OCI-LY7 (cell line): ENCODE results near the gene XAF1. TPM values are rescaled to one million over a fixed set of nuclear protein-coding genes. Genes with fewer than 3 reads are reported as not detected.

Source experiments
- BruUV-seq: library from RNA; stranded (reverse); fragments of 400-500 nt; replicated peaks from 2 replicates; lab custom pipeline; 2021; lab: Mats Ljungman, UMichigan
- CTCF ChIA-PET: fragments of 300-600 bp; sonication (Branson Sonifier 250); formaldehyde crosslinking; loops from one replicate; lab custom pipeline; 2022; ENCODE audit warnings: antibody characterized with exemption; ENCODE audit not compliant: unreplicated experiment; lab: Charles Lee
- POLR2A ChIA-PET: fragments of 300-600 bp; sonication (Branson Sonifier 250); formaldehyde crosslinking; loops from one replicate; lab custom pipeline; 2022; ENCODE audit warnings: antibody characterized with exemption; lab: Charles Lee
- DNase-seq: peaks from one replicate; pipeline ENCODE4 v3.0.0-alpha.2; 2015; ENCODE audit warnings: low spot score
- H2AFZ ChIP-seq: fragments of 200-600 bp; sonication (generic), shearing (Covaris generic); 2 replicates; pipeline ENCODE4 v1.6.1; 2014; ENCODE audit warnings: mild to moderate bottlenecking, antibody characterized with exemption, low read length, moderate library complexity
- H3K27ac ChIP-seq: fragments of 200-600 bp; sonication (generic); 2 replicates; pipeline ENCODE4 v1.5.1; 2014; ENCODE audit warnings: mixed run types, low read depth, mild to moderate bottlenecking, moderate library complexity, low read length, inconsistent platforms; ENCODE audit not compliant: poor library complexity, severe bottlenecking
- H3K36me3 ChIP-seq: fragments of 200-600 bp; sonication (generic); 2 replicates; pipeline ENCODE4 v1.6.1; 2014; ENCODE audit warnings: mild to moderate bottlenecking, antibody characterized with exemption, low read length, moderate library complexity, mixed read lengths; ENCODE audit not compliant: insufficient read depth
- H3K4me1 ChIP-seq: fragments of 200-600 bp; sonication (generic); 2 replicates; pipeline ENCODE4 v1.5.1; 2014; ENCODE audit warnings: mild to moderate bottlenecking, low read length; ENCODE audit not compliant: insufficient read depth, poor library complexity, severe bottlenecking
- H3K4me2 ChIP-seq: fragments of 200-600 bp; sonication (generic); 2 replicates; pipeline ENCODE4 v1.6.1; 2014; ENCODE audit warnings: mild to moderate bottlenecking, low read length
- H3K4me3 ChIP-seq: fragments of 200-600 bp; sonication (generic); 2 replicates; pipeline ENCODE4 v1.5.1; 2014; ENCODE audit warnings: mild to moderate bottlenecking, low read depth, low read length; ENCODE audit not compliant: poor library complexity, severe bottlenecking
- H3K79me2 ChIP-seq: fragments of 200-600 bp; sonication (generic); 2 replicates; pipeline ENCODE4 v1.6.1; 2016; ENCODE audit warnings: low read depth, mild to moderate bottlenecking, low read length, moderate library complexity, mixed read lengths; ENCODE audit not compliant: insufficient read depth
- H3K9me2 ChIP-seq: fragments of 200-600 bp; sonication (generic); 2 replicates; pipeline ENCODE4 v1.6.1; 2016; ENCODE audit warnings: mild to moderate bottlenecking, low read length, mixed read lengths; ENCODE audit not compliant: insufficient read depth
- H3K9me3 ChIP-seq: fragments of 200-600 bp; sonication (generic); 2 replicates; pipeline ENCODE4 v1.6.1; 2014; ENCODE audit warnings: mild to moderate bottlenecking, mixed run types, low read length, mixed read lengths
- H4K20me1 ChIP-seq: fragments of 200-600 bp; sonication (generic); 2 replicates; pipeline ENCODE4 v1.6.1; 2014; ENCODE audit warnings: mild to moderate bottlenecking, antibody characterized with exemption, low read length, moderate library complexity, mixed read lengths; ENCODE audit not compliant: insufficient read depth
- EZH2phosphoT487 ChIP-seq: fragments of 200-600 bp; sonication (generic); IDR thresholded peaks from 2 replicates; pipeline ENCODE4 v1.6.1; 2018; ENCODE audit warnings: low read depth, borderline replicate concordance, mild to moderate bottlenecking, mixed run types, antibody characterized with exemption, low read length, moderate library complexity, mixed read lengths
- intact Hi-C: fragments of 100-400 bp; cut with micrococcal nuclease; formaldehyde crosslinking; loops from one replicate; pipeline ENCODE4 v1.10.0; 2022; ENCODE audit not compliant: unreplicated experiment
- total RNA-seq, 2 experiments: library from RNA; depleted of rRNA in 1 of 2; stranded (reverse); fragments of >200 nt in 1 of 2; shearing (Covaris generic) in 1 of 2; gene quantifications; 2 replicates each; pipeline ENCODE4 v1.2.3, GENCODE V29; 2014 to 2022
- TF ChIP-seq, protein P1 (sequence below): fragments of 200-600 bp; sonication (generic); conservative IDR thresholded peaks from 2 replicates; pipeline ENCODE4 v1.5.1; 2014; ENCODE audit warnings: mild to moderate bottlenecking, antibody characterized with exemption, low read length, moderate library complexity, mixed read lengths

Gene XAF1
- total RNA-seq, 2 experiments from 2014 or later, result 0.38 to 0.46 TPM

- no peaks in the 10 kb centered on the region for H3K79me2 ChIP-seq
- H2AFZ ChIP-seq, result no peak overlapping the region
- TF ChIP-seq, protein P1, sequence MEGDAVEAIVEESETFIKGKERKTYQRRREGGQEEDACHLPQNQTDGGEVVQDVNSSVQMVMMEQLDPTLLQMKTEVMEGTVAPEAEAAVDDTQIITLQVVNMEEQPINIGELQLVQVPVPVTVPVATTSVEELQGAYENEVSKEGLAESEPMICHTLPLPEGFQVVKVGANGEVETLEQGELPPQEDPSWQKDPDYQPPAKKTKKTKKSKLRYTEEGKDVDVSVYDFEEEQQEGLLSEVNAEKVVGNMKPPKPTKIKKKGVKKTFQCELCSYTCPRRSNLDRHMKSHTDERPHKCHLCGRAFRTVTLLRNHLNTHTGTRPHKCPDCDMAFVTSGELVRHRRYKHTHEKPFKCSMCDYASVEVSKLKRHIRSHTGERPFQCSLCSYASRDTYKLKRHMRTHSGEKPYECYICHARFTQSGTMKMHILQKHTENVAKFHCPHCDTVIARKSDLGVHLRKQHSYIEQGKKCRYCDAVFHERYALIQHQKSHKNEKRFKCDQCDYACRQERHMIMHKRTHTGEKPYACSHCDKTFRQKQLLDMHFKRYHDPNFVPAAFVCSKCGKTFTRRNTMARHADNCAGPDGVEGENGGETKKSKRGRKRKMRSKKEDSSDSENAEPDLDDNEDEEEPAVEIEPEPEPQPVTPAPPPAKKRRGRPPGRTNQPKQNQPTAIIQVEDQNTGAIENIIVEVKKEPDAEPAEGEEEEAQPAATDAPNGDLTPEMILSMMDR, result no peak
- no peak for TF ChIP-seq EZH2phosphoT487
- no peak for DNase-seq
- POLR2A ChIA-PET, result no interaction called here
- H3K9me3 ChIP-seq, result no peaks in the 10 kb centered on the region
- no peaks in the 10 kb centered on the region for H3K36me3 ChIP-seq
- no peaks in the 10 kb centered on the region for H3K4me1 ChIP-seq
- CTCF ChIA-PET, result no interaction called here
- no peaks in the 10 kb centered on the region for H4K20me1 ChIP-seq
- no peak overlapping the region for H3K4me3 ChIP-seq
- BruUV-seq, result no TSS peak
- no peaks in the 10 kb centered on the region for H3K9me2 ChIP-seq
- H3K4me2 ChIP-seq, result no peak overlapping the region
- intact Hi-C loops, result no loop called here
- no peak overlapping the region for H3K27ac ChIP-seq
These were observed 39.1 kb upstream of the XAF1 start for GRCh38 chr17:6716736-6717135.

DNA sequence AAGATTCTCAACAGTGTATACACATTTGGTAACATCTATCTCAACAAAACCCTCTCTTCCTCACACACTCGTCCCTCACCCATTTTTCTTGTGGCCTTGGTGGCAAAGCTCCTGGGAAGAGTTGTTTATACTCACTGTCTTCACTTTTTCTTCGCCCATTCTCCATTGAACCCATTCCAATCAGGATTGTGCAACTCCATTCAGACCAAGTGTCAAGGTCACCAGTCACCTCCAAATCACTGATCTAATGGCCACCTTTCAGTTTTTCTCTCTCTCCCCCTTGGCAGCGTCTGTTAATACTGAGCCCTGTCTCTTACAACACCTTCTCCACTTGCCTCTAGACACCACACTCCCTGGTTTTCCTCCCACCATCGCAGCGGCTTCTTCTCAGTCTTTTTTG lies 34.1 kb upstream of the XAF1 start:
- no peak overlapping the region for H3K27ac ChIP-seq
- no peaks in the 10 kb centered on the region for H3K4me1 ChIP-seq
- no peaks in the 10 kb centered on the region for H4K20me1 ChIP-seq
- no peaks in the 10 kb centered on the region for H3K9me2 ChIP-seq
- H2AFZ ChIP-seq, result no peak overlapping the region
- intact Hi-C loops, result no loop called here
- H3K4me3 ChIP-seq, result no peak overlapping the region
- no peak overlapping the region for H3K4me2 ChIP-seq
- POLR2A ChIA-PET, result no interaction called here
- BruUV-seq, result no TSS peak
- H3K9me3 ChIP-seq, result no peaks in the 10 kb centered on the region
- TF ChIP-seq, protein P1, result no peak
- no peak for TF ChIP-seq EZH2phosphoT487
- CTCF ChIA-PET, result no interaction called here
- no peak for DNase-seq
- no peaks in the 10 kb centered on the region for H3K36me3 ChIP-seq
- no peaks in the 10 kb centered on the region for H3K79me2 ChIP-seq

DNA sequence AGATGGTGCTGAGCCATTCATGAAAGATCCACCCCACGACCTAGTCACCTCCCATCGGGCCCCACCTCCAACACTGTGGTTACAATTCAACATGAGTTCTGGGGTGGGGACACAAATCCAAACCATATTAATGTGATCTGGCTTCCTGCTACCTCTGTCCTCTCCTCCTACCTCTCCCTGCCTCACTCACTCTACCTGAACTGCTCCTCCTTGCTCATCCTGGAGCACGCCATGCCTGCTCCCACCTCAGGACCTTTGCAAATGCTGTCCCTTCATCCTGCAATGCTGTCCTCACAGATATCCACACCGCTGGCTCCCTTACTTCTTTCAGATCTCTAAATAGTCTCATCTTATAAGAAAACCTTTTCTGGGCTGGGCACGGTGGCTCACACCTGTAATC lies 31.8 kb upstream of the XAF1 start:
- intact Hi-C loops, result no loop called here
- ChIA-PET POLR2A (no interaction called here), CTCF (no interaction called here)
- no peaks in the 10 kb centered on the region for H3K79me2 ChIP-seq
- no peak overlapping the region for H3K4me3 ChIP-seq
- no peaks in the 10 kb centered on the region for H3K9me3 ChIP-seq
- H3K9me2 ChIP-seq, result no peaks in the 10 kb centered on the region
- H2AFZ ChIP-seq, result no peak overlapping the region
- H3K36me3 ChIP-seq, result no peaks in the 10 kb centered on the region
- BruUV-seq, result no TSS peak
- no peaks in the 10 kb centered on the region for H3K4me1 ChIP-seq
- no peaks in the 10 kb centered on the region for H4K20me1 ChIP-seq
- TF ChIP-seq EZH2phosphoT487, result no peak
- TF ChIP-seq, protein P1, result no peak
- no peak overlapping the region for H3K27ac ChIP-seq
- H3K4me2 ChIP-seq, result no peak overlapping the region
- DNase-seq, result no peak
